Articular chondrocyte of knee joint (primary cell): ENCODE data around the gene ZMYM4. TPM values are rescaled to one million over a fixed set of nuclear protein-coding genes. Genes with fewer than 3 reads are reported as not detected.

Experiments
- small RNA-seq: library from RNA; depleted of rRNA; stranded (forward); fragments of <200 nt; gene quantifications from one replicate; pipeline ENCODE3, GENCODE V24; 2012
- total RNA-seq: library from RNA; depleted of rRNA; stranded (reverse); fragments of >200 nt; gene quantifications from 2 replicates; pipeline ENCODE4 v1.2.3, GENCODE V29; 2012

ZMYM4 gene
- total RNA-seq, result 54.2 and 59.8 TPM in 2 replicates

DNA sequence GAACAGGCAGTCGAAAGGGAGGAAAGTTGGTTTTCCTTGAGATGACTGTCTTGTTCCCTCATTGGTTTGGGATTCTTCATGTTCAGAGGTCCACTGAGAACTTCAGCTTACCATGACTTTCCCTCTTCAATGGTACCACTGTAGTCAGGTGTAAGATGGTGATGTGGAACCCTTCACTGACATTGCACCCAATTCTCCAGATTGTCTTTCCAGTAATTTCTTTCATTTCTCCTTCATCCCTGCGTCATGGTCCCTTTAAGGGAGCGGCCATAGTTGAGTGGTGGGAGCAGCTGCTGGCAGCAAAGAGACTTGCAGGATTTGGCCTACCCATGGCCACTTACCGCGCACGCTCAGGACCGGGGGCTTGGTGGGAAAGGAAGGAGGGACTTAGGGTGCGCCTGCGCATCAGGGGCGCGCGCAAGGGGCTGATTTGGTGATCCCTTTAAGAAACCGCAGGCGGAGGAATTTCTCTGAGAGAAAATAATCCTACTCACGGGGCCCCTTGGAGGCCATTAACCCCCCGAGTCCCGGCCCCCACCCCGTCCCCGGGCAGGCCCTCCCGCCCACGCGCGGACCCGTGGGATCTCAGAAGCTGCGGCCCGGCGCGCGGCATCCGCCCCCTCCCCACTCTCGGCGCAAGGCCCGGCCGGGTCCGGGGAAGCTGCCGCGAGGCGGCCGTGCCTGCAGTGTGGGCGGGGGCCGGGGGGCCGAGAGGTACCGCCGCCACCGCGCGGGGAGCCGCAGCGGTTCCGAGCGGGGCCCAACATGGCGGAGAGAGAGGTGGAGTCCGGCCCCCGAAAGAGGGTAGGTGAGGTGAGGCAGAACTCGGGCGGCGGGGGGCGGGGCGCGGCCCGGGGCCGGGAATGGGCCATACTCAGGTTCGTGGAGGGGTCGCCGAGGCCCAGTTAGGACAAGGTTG is at the start of gene ZMYM4:
Gene ZMYM4, plus strand, starts transcription at position 428 of the 919 bp plus-strand sequence. Its CDS starts 338 bp downstream, at position 766.

Small RNA genes within 50 kb of the gene (small RNA-seq; reads per million reads assigned to genes)
- gene RF00091, result not detected

Other genes with a start within 250 kb of the ZMYM4 start
- 25.7 and 34.1 TPM in 2 replicates for gene ZMYM6, start 236.8 kb upstream of the ZMYM4 start, total RNA-seq
- 22.7 and 29.4 TPM in 2 replicates for gene ZMYM1, start 189.3 kb upstream of the ZMYM4 start, total RNA-seq
- gene SFPQ, start 75.6 kb upstream of the ZMYM4 start, total RNA-seq, result 196 and 218 TPM in 2 replicates